Osteoblast (primary cell): Measurements from ENCODE around the gene ATP13A3. TPM values are rescaled to one million over a fixed set of nuclear protein-coding genes. Genes with fewer than 3 reads are reported as not detected.

ENCODE experiments used
- DNase-seq: peaks from one replicate; pipeline ENCODE4 v3.0.0; 2011; ENCODE audit warnings: low spot score, mixed read lengths; ENCODE audit not compliant: insufficient read length; ENCODE audit errors: missing footprints
- H2AFZ ChIP-seq: 2 replicates; pipeline ENCODE4 v1.6.0; 2011; ENCODE audit warnings: mild to moderate bottlenecking, low read length
- H3K27ac ChIP-seq: 2 replicates; pipeline ENCODE4 v1.5.1; 2011; ENCODE audit warnings: mild to moderate bottlenecking, low read depth, low read length, moderate library complexity
- H3K27me3 ChIP-seq: 2 replicates; pipeline ENCODE4 v1.6.0; 2012; ENCODE audit warnings: mild to moderate bottlenecking, control low read depth, inconsistent platforms, low read length, moderate library complexity; ENCODE audit not compliant: insufficient read depth
- H3K36me3 ChIP-seq: 2 replicates; pipeline ENCODE4 v1.5.1; 2011; ENCODE audit warnings: mild to moderate bottlenecking, low read length, control low read depth, moderate library complexity; ENCODE audit not compliant: insufficient read depth
- H3K4me1 ChIP-seq: 2 replicates; pipeline ENCODE4 v1.5.1; 2011; ENCODE audit warnings: mild to moderate bottlenecking, low read length, control low read depth, moderate library complexity; ENCODE audit not compliant: insufficient read depth
- H3K4me2 ChIP-seq: 2 replicates; pipeline ENCODE4 v1.6.0; 2011; ENCODE audit warnings: mild to moderate bottlenecking, low read length; ENCODE audit not compliant: insufficient read depth
- H3K4me3 ChIP-seq: fragments of 200-600 bp; sonication (generic); 3 replicates; pipeline ENCODE4 v1.5.1; 2012; ENCODE audit warnings: mild to moderate bottlenecking, low read length, inconsistent platforms; ENCODE audit not compliant: insufficient read depth
- H3K79me2 ChIP-seq: 2 replicates; pipeline ENCODE4 v1.6.0; 2012; ENCODE audit warnings: mild to moderate bottlenecking, low read length, control low read depth, inconsistent platforms; ENCODE audit not compliant: insufficient read depth
- H3K9me3 ChIP-seq: 2 replicates; pipeline ENCODE4 v1.5.1; 2011; ENCODE audit warnings: low read depth, low read length, control low read depth
- H4K20me1 ChIP-seq: 2 replicates; pipeline ENCODE4 v1.6.0; 2012; ENCODE audit warnings: mild to moderate bottlenecking, low read length, control low read depth; ENCODE audit not compliant: insufficient read depth
- total RNA-seq: library from RNA; depleted of rRNA; stranded (reverse); fragments of >200 nt; gene quantifications from 2 replicates; pipeline ENCODE4 v1.2.3, GENCODE V29; 2012
- TF ChIP-seq, protein P1 (sequence below): IDR thresholded peaks from 2 replicates; pipeline ENCODE4 v1.5.1; 2011; ENCODE audit warnings: mild to moderate bottlenecking, low read depth, low read length, moderate library complexity; ENCODE audit errors: extremely low read depth

The ATP13A3 gene
- total RNA-seq, 1 donor = 311 TPM

GRCh38 chr3:194390835-194391234 is 96.0 kb downstream of the ATP13A3 start:
- no peak overlapping the region for H3K4me2 ChIP-seq
- peaks cover 15% of the 10 kb centered on the region for H3K27me3 ChIP-seq
- no peaks in the 10 kb centered on the region for H4K20me1 ChIP-seq
- no peak for DNase-seq
- no peaks in the 10 kb centered on the region for H3K79me2 ChIP-seq
- TF ChIP-seq, protein P1, sequence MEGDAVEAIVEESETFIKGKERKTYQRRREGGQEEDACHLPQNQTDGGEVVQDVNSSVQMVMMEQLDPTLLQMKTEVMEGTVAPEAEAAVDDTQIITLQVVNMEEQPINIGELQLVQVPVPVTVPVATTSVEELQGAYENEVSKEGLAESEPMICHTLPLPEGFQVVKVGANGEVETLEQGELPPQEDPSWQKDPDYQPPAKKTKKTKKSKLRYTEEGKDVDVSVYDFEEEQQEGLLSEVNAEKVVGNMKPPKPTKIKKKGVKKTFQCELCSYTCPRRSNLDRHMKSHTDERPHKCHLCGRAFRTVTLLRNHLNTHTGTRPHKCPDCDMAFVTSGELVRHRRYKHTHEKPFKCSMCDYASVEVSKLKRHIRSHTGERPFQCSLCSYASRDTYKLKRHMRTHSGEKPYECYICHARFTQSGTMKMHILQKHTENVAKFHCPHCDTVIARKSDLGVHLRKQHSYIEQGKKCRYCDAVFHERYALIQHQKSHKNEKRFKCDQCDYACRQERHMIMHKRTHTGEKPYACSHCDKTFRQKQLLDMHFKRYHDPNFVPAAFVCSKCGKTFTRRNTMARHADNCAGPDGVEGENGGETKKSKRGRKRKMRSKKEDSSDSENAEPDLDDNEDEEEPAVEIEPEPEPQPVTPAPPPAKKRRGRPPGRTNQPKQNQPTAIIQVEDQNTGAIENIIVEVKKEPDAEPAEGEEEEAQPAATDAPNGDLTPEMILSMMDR = no peak
- no peaks in the 10 kb centered on the region for H3K9me3 ChIP-seq
- H2AFZ ChIP-seq = no peak overlapping the region
- no peak overlapping the region for H3K27ac ChIP-seq
- H3K4me1 ChIP-seq = no peaks in the 10 kb centered on the region
- H3K4me3 ChIP-seq = no peak overlapping the region
- no peaks in the 10 kb centered on the region for H3K36me3 ChIP-seq

DNA sequence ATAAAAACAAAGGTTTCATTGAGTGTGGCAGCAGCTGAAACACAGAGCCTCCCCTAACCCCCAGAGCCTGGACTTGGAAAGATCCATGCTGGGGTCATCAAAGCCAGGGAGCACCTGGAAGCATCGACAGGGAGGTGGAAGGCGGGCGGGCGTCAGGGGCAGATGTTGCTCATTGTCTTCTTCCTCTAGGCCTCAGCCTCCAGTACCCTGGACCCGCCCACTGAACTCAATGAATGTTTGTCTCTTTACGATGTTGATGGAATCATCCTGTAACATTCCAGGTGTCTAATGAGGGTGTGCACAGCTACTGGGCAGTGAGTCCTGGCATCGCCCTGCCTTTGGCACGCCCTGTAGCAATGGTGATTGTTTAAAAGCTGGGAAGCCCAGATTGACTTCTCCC is 97.5 kb downstream of the ATP13A3 start:
- H2AFZ ChIP-seq = no peak overlapping the region
- H3K79me2 ChIP-seq = no peaks in the 10 kb centered on the region
- H3K4me2 ChIP-seq = no peak overlapping the region
- H3K36me3 ChIP-seq = no peaks in the 10 kb centered on the region
- no peaks in the 10 kb centered on the region for H4K20me1 ChIP-seq
- TF ChIP-seq, protein P1 = no peak
- peaks cover 15% of the 10 kb centered on the region for H3K27me3 ChIP-seq
- no peaks in the 10 kb centered on the region for H3K4me1 ChIP-seq
- H3K9me3 ChIP-seq = no peaks in the 10 kb centered on the region
- no peak overlapping the region for H3K27ac ChIP-seq
- no peak for DNase-seq
- no peak overlapping the region for H3K4me3 ChIP-seq

GRCh38 chr3:194387926-194388418 is 98.8 kb downstream of the ATP13A3 start:
- H3K79me2 ChIP-seq = no peaks in the 10 kb centered on the region
- H3K36me3 ChIP-seq = no peaks in the 10 kb centered on the region
- no peak overlapping the region for H3K4me3 ChIP-seq
- TF ChIP-seq, protein P1 = no peak
- H3K27me3 ChIP-seq = peaks cover 13% of the 10 kb centered on the region
- no peak overlapping the region for H2AFZ ChIP-seq
- H3K27ac ChIP-seq = no peak overlapping the region
- no peaks in the 10 kb centered on the region for H3K4me1 ChIP-seq
- no peak for DNase-seq
- no peaks in the 10 kb centered on the region for H4K20me1 ChIP-seq
- no peaks in the 10 kb centered on the region for H3K9me3 ChIP-seq
- no peak overlapping the region for H3K4me2 ChIP-seq

DNA sequence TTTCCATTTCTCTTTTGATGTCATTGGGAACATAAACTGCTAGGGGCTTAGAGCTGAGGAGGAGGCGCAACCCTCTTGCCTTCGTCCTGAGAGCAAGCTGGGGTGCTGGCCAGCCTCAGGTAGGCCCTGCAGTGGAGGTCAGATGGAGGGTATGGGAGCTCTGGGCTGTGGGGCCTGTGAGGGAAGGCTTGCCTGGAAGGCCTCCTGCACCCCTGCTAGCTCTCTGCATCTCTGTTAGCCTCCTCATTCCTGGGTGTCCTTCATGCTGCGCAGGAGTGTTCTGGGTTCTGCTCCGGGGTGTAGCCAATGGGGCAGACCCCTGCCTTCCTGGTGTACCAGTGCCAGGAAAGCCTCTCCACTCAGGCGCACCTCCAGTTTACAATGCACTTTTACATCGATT is 99.5 kb downstream of the ATP13A3 start:
- Histone ChIP-seq H2AFZ (no peak overlapping the region), H4K20me1 (no peaks in the 10 kb centered on the region), H3K27ac (no peak overlapping the region), H3K27me3 (peaks cover 9% of the 10 kb centered on the region), H3K79me2 (no peaks in the 10 kb centered on the region), H3K36me3 (no peaks in the 10 kb centered on the region), H3K4me1 (no peaks in the 10 kb centered on the region), H3K4me2 (no peak overlapping the region), H3K4me3 (no peak overlapping the region), H3K9me3 (no peaks in the 10 kb centered on the region)
- TF ChIP-seq, protein P1 = no peak
- no peak for DNase-seq
